ENCODE measurements around the gene ZMYND11.

DNA sequence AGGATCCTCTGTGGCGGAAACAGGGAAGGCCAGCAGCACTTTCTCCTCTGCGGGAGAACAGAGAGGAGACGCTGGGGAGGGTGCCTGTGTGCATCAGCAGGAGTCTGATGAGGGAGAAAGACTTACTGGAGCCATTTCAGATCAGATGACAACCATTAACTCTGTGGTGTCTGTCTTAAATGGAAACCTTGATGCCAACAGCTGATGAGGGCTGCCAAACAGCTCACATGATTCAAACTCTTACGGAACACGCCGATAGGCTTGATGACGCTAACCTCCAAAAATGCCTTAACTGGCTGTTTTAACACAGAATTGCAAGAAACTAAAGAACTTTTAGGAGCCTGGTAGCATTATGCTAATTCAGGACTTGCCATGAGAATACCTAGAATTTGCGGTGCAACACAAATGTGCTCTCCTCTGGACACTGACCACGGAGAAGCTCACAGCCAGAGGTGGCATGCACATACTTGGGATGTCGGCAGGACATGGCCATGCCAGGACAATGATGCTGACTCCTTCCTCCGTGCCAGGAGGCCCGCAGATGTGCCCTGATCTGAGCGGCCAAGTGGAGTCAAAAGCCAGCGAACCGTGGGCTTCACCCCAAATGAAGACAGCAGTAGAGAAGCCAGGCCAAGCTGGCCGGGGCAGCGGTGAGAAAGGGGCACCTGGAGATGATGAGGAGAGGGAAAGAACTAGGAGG is 154.9 kb downstream of the ZMYND11 start:
- TF ChIP-seq, protein P1, sequence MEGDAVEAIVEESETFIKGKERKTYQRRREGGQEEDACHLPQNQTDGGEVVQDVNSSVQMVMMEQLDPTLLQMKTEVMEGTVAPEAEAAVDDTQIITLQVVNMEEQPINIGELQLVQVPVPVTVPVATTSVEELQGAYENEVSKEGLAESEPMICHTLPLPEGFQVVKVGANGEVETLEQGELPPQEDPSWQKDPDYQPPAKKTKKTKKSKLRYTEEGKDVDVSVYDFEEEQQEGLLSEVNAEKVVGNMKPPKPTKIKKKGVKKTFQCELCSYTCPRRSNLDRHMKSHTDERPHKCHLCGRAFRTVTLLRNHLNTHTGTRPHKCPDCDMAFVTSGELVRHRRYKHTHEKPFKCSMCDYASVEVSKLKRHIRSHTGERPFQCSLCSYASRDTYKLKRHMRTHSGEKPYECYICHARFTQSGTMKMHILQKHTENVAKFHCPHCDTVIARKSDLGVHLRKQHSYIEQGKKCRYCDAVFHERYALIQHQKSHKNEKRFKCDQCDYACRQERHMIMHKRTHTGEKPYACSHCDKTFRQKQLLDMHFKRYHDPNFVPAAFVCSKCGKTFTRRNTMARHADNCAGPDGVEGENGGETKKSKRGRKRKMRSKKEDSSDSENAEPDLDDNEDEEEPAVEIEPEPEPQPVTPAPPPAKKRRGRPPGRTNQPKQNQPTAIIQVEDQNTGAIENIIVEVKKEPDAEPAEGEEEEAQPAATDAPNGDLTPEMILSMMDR (IDR thresholded peaks at IDR 0.05; ENCODE audit: low read depth, low read length, poor library complexity, severe bottlenecking): no peak
- no peak for TF ChIP-seq EZH2phosphoT487 (IDR thresholded peaks at IDR 0.05; ENCODE audit: borderline replicate concordance, low read length)
